SK-N-SH treated with all-trans-retinoic acid at 6 μM for 48 hours (cell line): ENCODE results near the gene RAI2.

Experiments
- ARNTL ChIP-seq: fragments of 450-650 bp; formaldehyde crosslinking; IDR thresholded peaks from 2 replicates; pipeline ENCODE4 v1.5.0; 2020; ENCODE audit warnings: low read depth, mild to moderate bottlenecking, moderate library complexity, borderline replicate concordance
- CSDC2 ChIP-seq: fragments of 250-450 bp; sonication (Bioruptor Pico); IDR thresholded peaks from 2 replicates; pipeline ENCODE4 v1.5.0; 2020; ENCODE audit warnings: mild to moderate bottlenecking, moderate library complexity
- ESRRG ChIP-seq: fragments of 250-450 bp; sonication (Bioruptor Pico); IDR thresholded peaks from 2 replicates; pipeline ENCODE4 v1.6.1; 2021; ENCODE audit warnings: mild to moderate bottlenecking
- ISL1 ChIP-seq: fragments of 250-450 bp; sonication (Bioruptor Pico); IDR thresholded peaks from 2 replicates; pipeline ENCODE4 v2.1.2; 2022; ENCODE audit warnings: mild to moderate bottlenecking, moderate library complexity
- PATZ1 ChIP-seq: fragments of 250-450 bp; sonication (Bioruptor Pico); IDR thresholded peaks from 2 replicates; pipeline ENCODE4 v1.8.0; 2020; ENCODE audit warnings: mild to moderate bottlenecking, moderate library complexity, borderline replicate concordance
- POU6F1 ChIP-seq: fragments of 250-450 bp; sonication (Bioruptor Pico); IDR thresholded peaks from 2 replicates; pipeline ENCODE4 v1.8.0; 2021; ENCODE audit warnings: low read depth, mild to moderate bottlenecking, moderate library complexity, borderline replicate concordance
- PPARA ChIP-seq: fragments of 250-450 bp; sonication (Bioruptor Pico); IDR thresholded peaks from 2 replicates; pipeline ENCODE4 v1.5.0; 2020; ENCODE audit warnings: mild to moderate bottlenecking, borderline replicate concordance
- RARB ChIP-seq: fragments of 250-450 bp; sonication (Bioruptor Pico); IDR thresholded peaks from 2 replicates; pipeline ENCODE4 v1.8.0; 2021; ENCODE audit warnings: mild to moderate bottlenecking, moderate library complexity
- TOX ChIP-seq: fragments of 250-450 bp; sonication (Bioruptor Pico); IDR thresholded peaks from 2 replicates; pipeline ENCODE4 v1.8.0; 2021; ENCODE audit warnings: mild to moderate bottlenecking, moderate library complexity, borderline replicate concordance
- ZFP3 ChIP-seq: fragments of 250-450 bp; sonication (Bioruptor Pico); IDR thresholded peaks from 2 replicates; pipeline ENCODE4 v1.5.0; 2020; ENCODE audit warnings: mild to moderate bottlenecking, moderate library complexity
- ZFP30 ChIP-seq: fragments of 450-650 bp; formaldehyde crosslinking; IDR thresholded peaks from 2 replicates; pipeline ENCODE4 v1.5.0; 2022; ENCODE audit warnings: mild to moderate bottlenecking, moderate library complexity
- ZNF565 ChIP-seq: fragments of 450-650 bp; formaldehyde crosslinking; conservative IDR thresholded peaks from 2 replicates; pipeline ENCODE4 v1.5.0; 2020; ENCODE audit warnings: low read depth, mild to moderate bottlenecking, moderate library complexity
- ZNF70 ChIP-seq: fragments of 450-650 bp; formaldehyde crosslinking; IDR thresholded peaks from 2 replicates; pipeline ENCODE4 v1.5.0; 2020; ENCODE audit warnings: mild to moderate bottlenecking, moderate library complexity

GRCh38 chrX:17818726-17819125 is 42.4 kb downstream of the RAI2 start:
- TF ChIP-seq ISL1 (no peak), ESRRG (no peak), PPARA (CRISPR knock-in tag) (no peak), TOX (no peak), ZFP30 (CRISPR knock-in tag) (no peak), ZNF70 (CRISPR knock-in tag) (no peak), ZFP3 (CRISPR knock-in tag) (no peak), RARB (CRISPR knock-in tag) (no peak), PATZ1 (CRISPR knock-in tag) (no peak), POU6F1 (no peak), ZNF565 (CRISPR knock-in tag) (no peak), ARNTL (CRISPR knock-in tag) (no peak), CSDC2 (CRISPR knock-in tag) (no peak)
